Neutrophil (primary cell): Measurements from ENCODE around the gene TWIST2.

Experiments used
- H3K27ac ChIP-seq: fragments of 200-600 bp; sonication (generic); 2 replicates; pipeline ENCODE4 v1.5.1; 2016; ENCODE audit warnings: mild to moderate bottlenecking, moderate library complexity
- H3K27me3 ChIP-seq: fragments of 200-600 bp; sonication (generic); 2 replicates; pipeline ENCODE4 v1.6.0; 2016; ENCODE audit warnings: mild to moderate bottlenecking
- H3K36me3 ChIP-seq: fragments of 200-600 bp; sonication (generic); 2 replicates; pipeline ENCODE4 v1.5.1; 2017
- H3K4me1 ChIP-seq, 2 experiments: fragments of 200-600 bp in 1 of 2; sonication (generic) in 1 of 2; 1 replicate in 1 of 2; 2 replicates in 1 of 2; pipeline versions ENCODE4 v1.5.1 to v1.6.1; 2013 to 2016; ENCODE audit warnings: low read depth in 1 of 2, low read length in 1 of 2, mild to moderate bottlenecking in 1 of 2, moderate library complexity in 1 of 2; ENCODE audit not compliant: control insufficient read depth in 1 of 2, insufficient read depth in 1 of 2
- H3K4me3 ChIP-seq, 2 experiments: fragments of 200-600 bp in 1 of 2; sonication (generic) in 1 of 2; 1 replicate in 1 of 2; 2 replicates in 1 of 2; pipeline ENCODE4 v1.5.1; 2013 to 2016; ENCODE audit warnings: low read depth in 1 of 2, low read length in 1 of 2, mild to moderate bottlenecking in 1 of 2, moderate library complexity in 1 of 2
- H3K9me3 ChIP-seq: fragments of 200-600 bp; sonication (generic); 2 replicates; pipeline ENCODE4 v1.5.1; 2016
- TF ChIP-seq, protein P1 (sequence below): fragments of 200-600 bp; sonication (generic); IDR thresholded peaks from 2 replicates; pipeline ENCODE4 v1.5.1; 2016; ENCODE audit warnings: antibody characterized with exemption

TWIST2 gene

DNA sequence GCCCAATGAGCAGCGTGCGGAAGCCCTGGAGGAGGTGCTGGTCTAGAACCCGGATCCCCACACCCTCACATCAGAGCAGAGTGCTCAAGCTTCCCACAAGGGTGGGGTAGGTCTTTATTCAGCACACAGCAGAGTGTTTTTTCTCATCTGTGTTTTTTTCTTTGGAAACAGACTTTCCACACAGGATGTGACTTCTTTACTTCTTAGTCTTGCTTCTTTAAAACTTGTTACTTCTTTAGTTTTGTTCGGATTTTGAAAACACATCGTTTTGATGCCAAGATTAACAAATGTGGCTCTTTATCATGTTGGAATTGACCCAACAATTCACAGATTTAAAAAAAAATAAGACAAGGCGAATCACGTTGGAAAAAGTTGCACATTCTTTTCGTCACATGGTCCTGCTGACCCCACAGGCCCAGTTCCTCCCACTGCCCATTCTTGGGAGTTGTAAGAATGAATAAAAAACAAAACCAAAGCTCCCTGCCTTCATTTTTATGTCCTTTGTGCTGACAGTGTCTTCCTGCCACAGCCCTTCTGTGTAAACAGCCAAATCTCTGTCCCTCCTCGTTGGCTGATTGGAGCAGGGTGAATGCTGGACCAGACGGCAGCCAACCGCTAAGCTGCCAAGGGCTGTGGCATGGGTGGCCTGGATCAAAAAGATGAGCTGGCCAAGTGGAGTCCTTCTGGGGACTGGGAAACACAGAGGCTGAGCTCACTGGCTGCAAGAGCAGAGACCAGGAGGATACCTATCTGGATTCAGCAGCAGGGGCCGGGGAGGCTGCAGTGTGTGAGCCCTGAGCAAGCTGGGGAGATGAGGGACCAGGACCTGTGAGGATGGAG, 81.6 kb downstream of the TWIST2 start:
- H3K27ac ChIP-seq, result no peak overlapping the region
- H3K27me3 ChIP-seq, result peaks cover 31% of the 10 kb centered on the region
- TF ChIP-seq, protein P1, sequence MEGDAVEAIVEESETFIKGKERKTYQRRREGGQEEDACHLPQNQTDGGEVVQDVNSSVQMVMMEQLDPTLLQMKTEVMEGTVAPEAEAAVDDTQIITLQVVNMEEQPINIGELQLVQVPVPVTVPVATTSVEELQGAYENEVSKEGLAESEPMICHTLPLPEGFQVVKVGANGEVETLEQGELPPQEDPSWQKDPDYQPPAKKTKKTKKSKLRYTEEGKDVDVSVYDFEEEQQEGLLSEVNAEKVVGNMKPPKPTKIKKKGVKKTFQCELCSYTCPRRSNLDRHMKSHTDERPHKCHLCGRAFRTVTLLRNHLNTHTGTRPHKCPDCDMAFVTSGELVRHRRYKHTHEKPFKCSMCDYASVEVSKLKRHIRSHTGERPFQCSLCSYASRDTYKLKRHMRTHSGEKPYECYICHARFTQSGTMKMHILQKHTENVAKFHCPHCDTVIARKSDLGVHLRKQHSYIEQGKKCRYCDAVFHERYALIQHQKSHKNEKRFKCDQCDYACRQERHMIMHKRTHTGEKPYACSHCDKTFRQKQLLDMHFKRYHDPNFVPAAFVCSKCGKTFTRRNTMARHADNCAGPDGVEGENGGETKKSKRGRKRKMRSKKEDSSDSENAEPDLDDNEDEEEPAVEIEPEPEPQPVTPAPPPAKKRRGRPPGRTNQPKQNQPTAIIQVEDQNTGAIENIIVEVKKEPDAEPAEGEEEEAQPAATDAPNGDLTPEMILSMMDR, result no peak
- H3K36me3 ChIP-seq, result no peaks in the 10 kb centered on the region
- H3K9me3 ChIP-seq, result no peaks in the 10 kb centered on the region
- H3K4me3 ChIP-seq, result no peak overlapping the region
- no peaks in the 10 kb centered on the region for H3K4me1 ChIP-seq

DNA sequence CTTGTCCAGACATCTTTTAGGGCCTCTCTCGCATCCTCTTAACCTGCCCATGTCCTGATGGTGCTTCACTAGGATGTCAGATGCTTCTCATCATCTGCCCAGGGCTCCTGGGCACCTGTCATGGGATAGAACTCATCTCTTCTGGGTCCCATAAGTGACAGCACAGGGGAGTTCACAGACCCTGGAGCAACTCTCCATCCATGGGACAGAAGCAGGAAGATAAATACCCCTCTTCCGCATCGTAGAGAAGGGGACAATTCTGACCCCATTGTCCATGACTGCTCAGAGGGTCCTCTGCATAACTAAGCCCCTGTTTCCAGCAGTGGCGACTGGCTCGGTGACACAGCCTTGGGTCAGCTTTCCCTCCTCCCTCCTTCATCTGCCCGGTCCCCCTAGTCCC, 82.3 kb downstream of the TWIST2 start:
- Histone ChIP-seq H3K4me1 (no peaks in the 10 kb centered on the region), H3K9me3 (no peaks in the 10 kb centered on the region), H3K27ac (no peak overlapping the region), H3K27me3 (peaks cover 31% of the 10 kb centered on the region), H3K4me3 (no peak overlapping the region), H3K36me3 (no peaks in the 10 kb centered on the region)
- TF ChIP-seq, protein P1, result no peak

DNA sequence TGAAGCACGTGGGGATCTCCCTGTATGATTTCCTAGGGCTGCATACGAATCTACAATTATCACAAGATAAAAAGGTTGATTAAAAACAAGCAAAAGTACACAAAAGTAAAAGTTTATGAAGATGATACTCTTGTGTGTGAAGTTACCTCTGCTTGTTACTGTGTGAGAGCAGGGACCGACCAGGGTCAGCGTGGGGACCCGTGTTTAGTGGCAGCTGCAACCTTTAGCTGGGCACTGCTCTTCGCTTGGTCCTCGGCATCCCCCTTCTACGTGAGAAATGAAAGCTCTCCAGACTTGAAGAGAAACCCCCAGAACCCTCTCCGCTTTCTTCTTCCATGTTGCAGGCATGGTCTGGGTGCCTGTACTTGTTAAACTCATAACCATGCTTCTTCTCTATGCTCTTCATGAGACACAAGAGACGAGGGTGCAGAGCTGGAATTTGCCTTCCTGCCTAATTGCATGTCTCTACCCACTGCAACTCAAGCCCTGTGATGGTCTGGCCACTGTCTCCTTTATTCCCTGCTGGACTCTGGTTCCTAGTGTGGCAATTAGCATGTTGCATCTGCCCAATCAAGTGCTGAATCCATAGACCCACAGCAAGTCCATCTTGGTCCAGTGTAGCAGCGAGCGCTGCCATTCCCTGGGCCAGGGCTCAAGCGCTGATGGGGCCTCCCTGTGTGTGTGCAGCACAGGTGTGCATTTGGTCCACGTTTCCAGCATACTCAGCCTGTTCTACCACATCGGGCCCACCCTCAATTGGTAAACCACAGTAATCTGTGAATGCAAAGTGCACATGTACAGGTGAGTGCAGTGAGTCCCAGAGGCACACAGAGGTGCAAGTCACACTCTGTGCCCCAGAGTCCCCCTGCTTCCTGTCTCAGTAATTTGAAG, 88.5 kb downstream of the TWIST2 start:
- TF ChIP-seq, protein P1, result no peak
- Histone ChIP-seq H3K27me3 (peaks cover 12% of the 10 kb centered on the region), H3K36me3 (no peaks in the 10 kb centered on the region), H3K9me3 (no peaks in the 10 kb centered on the region), H3K27ac (no peak overlapping the region), H3K4me1 (no peaks in the 10 kb centered on the region), H3K4me3 (no peak overlapping the region)

DNA sequence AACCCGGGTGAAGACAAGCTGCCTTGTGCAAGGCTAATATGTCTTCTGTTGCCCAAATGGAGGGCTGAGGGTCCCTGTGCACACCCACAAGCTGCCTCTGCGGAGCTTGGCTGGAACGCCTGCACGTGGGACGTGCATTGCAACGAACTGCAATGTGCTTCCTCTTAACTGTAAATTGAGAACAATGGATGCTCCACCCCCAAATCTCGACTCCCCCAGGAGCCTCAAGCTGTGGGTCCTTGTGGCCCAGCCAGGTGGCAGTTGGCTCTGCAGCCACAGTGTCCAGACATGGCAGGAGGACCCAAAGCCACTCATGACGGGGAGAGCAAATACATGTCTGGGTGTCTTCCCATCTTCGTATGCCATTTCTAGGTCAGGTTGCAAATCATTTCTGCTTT, 90.1 kb downstream of the TWIST2 start:
- no peaks in the 10 kb centered on the region for H3K4me1 ChIP-seq
- H3K36me3 ChIP-seq, result no peaks in the 10 kb centered on the region
- H3K27ac ChIP-seq, result no peak overlapping the region
- H3K4me3 ChIP-seq, result no peak overlapping the region
- no peaks in the 10 kb centered on the region for H3K9me3 ChIP-seq
- TF ChIP-seq, protein P1, result no peak
- peaks cover 12% of the 10 kb centered on the region for H3K27me3 ChIP-seq

DNA sequence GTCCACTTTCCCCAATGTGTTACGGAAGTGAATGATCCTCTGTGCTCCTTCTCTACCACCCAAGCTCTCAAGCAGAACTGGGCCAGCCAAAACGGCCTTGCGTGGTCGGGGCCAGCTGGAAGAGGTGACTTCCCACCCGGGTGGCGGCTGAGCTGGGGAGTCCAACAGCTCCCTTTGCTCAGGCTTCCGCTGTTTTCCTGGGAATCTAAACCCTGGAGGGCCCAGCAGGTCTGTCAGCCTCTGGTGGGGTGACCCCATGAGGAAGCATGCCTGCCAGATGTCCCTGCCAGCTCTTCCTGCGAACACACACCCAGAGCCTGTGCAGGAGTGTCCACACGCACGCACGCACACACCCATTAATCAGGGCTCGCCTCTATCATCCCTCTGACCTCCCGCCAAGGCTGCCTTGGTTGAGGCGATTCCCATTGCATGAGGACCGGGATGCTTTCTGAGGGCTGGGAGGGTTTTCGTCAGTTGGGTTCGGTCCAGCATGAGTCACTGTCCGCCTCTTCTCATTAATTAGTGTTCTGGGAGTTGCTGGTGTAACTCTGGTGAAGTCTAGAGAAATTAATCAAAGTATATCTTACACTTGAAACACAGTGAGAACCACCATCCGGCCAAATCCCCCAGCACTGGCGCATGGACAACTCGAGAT, 90.6 kb downstream of the TWIST2 start:
- Histone ChIP-seq H3K27ac (no peak overlapping the region), H3K4me1 (no peaks in the 10 kb centered on the region), H3K4me3 (no peak overlapping the region), H3K36me3 (no peaks in the 10 kb centered on the region), H3K9me3 (no peaks in the 10 kb centered on the region), H3K27me3 (peaks cover 12% of the 10 kb centered on the region)
- TF ChIP-seq, protein P1, result no peak
